HL-60 (cell line): ENCODE measurements around the gene ARID3C.
"Not testable (repeated sequence)": the region's sequence is repeated elsewhere in the genome, so short reads cannot be mapped to it uniquely, and the experiment has no call there.

Source experiments
- DNase-seq, 2 experiments: peaks; one replicate each; pipeline ENCODE4 v3.0.0-alpha.2; 2010 to 2020; ENCODE audit warnings: low read depth in 1 of 2, low spot score in 1 of 2
- H3K27ac ChIP-seq: fragments of 250-450 bp; sonication (Bioruptor Pico); replicated peaks from 2 replicates; pipeline ENCODE4 v1.5.1; 2020; ENCODE audit warnings: mild to moderate bottlenecking, moderate library complexity
- H3K27me3 ChIP-seq: fragments of 250-450 bp; sonication (Bioruptor Pico); 2 replicates; pipeline ENCODE4 v1.5.1; 2021; ENCODE audit warnings: mild to moderate bottlenecking, moderate library complexity; ENCODE audit not compliant: insufficient read depth, poor library complexity, severe bottlenecking
- H3K4me3 ChIP-seq: replicated peaks from 2 replicates; pipeline ENCODE4 v1.5.1; 2011; ENCODE audit warnings: mild to moderate bottlenecking, control low read depth, low read length; ENCODE audit not compliant: insufficient read depth
- GABPA ChIP-seq: IDR thresholded peaks from 2 replicates; pipeline ENCODE4 v1.6.1; 2012; ENCODE audit warnings: low read depth
- POLR2AphosphoS5 ChIP-seq: IDR thresholded peaks from 2 replicates; pipeline ENCODE4 v1.6.1; 2012; ENCODE audit warnings: low read depth
- SPI1 ChIP-seq: IDR thresholded peaks from 2 replicates; pipeline ENCODE4 v1.6.1; 2012; ENCODE audit warnings: low read depth, mild to moderate bottlenecking, borderline replicate concordance
- TF ChIP-seq, protein P1 (sequence below): IDR thresholded peaks from 2 replicates; pipeline ENCODE4 v1.6.1; 2012; ENCODE audit warnings: low read depth; ENCODE audit not compliant: insufficient replicate concordance
- TF ChIP-seq, protein P2 (sequence below): IDR thresholded peaks from one replicate; pipeline ENCODE4 v1.5.1; 2011; ENCODE audit warnings: low read length, control low read depth, inconsistent platforms; ENCODE audit not compliant: insufficient read depth

Gene ARID3C

GRCh38 chr9:34642679-34643078, 13.8 kb upstream of the ARID3C start:
- TF ChIP-seq GABPA, result no peak
- TF ChIP-seq, protein P1, sequence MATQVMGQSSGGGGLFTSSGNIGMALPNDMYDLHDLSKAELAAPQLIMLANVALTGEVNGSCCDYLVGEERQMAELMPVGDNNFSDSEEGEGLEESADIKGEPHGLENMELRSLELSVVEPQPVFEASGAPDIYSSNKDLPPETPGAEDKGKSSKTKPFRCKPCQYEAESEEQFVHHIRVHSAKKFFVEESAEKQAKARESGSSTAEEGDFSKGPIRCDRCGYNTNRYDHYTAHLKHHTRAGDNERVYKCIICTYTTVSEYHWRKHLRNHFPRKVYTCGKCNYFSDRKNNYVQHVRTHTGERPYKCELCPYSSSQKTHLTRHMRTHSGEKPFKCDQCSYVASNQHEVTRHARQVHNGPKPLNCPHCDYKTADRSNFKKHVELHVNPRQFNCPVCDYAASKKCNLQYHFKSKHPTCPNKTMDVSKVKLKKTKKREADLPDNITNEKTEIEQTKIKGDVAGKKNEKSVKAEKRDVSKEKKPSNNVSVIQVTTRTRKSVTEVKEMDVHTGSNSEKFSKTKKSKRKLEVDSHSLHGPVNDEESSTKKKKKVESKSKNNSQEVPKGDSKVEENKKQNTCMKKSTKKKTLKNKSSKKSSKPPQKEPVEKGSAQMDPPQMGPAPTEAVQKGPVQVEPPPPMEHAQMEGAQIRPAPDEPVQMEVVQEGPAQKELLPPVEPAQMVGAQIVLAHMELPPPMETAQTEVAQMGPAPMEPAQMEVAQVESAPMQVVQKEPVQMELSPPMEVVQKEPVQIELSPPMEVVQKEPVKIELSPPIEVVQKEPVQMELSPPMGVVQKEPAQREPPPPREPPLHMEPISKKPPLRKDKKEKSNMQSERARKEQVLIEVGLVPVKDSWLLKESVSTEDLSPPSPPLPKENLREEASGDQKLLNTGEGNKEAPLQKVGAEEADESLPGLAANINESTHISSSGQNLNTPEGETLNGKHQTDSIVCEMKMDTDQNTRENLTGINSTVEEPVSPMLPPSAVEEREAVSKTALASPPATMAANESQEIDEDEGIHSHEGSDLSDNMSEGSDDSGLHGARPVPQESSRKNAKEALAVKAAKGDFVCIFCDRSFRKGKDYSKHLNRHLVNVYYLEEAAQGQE, result no peak
- TF ChIP-seq POLR2AphosphoS5, result no peak
- no peak for TF ChIP-seq SPI1
- TF ChIP-seq, protein P2, sequence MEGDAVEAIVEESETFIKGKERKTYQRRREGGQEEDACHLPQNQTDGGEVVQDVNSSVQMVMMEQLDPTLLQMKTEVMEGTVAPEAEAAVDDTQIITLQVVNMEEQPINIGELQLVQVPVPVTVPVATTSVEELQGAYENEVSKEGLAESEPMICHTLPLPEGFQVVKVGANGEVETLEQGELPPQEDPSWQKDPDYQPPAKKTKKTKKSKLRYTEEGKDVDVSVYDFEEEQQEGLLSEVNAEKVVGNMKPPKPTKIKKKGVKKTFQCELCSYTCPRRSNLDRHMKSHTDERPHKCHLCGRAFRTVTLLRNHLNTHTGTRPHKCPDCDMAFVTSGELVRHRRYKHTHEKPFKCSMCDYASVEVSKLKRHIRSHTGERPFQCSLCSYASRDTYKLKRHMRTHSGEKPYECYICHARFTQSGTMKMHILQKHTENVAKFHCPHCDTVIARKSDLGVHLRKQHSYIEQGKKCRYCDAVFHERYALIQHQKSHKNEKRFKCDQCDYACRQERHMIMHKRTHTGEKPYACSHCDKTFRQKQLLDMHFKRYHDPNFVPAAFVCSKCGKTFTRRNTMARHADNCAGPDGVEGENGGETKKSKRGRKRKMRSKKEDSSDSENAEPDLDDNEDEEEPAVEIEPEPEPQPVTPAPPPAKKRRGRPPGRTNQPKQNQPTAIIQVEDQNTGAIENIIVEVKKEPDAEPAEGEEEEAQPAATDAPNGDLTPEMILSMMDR, result no peak
- no peaks in the 10 kb centered on the region for H3K27me3 ChIP-seq
- no peak overlapping the region for H3K27ac ChIP-seq
- DNase-seq, result no peak
- no peak overlapping the region for H3K4me3 ChIP-seq

- H3K27me3 ChIP-seq, H3K4me3 ChIP-seq, H3K27ac ChIP-seq, DNase-seq: not testable (repeated sequence)
Measured at GRCh38 chr9:34639322-34639721, 10.5 kb upstream of the ARID3C start.

GRCh38 chr9:34638138-34638445, 9.2 kb upstream of the ARID3C start:
- peak overlapping the region; percentile 56 for H3K4me3 ChIP-seq
- DNase-seq, result no peak
- H3K27me3 ChIP-seq, result no peaks in the 10 kb centered on the region
- no peak for TF ChIP-seq POLR2AphosphoS5
- no peak for TF ChIP-seq SPI1
- TF ChIP-seq, protein P1, result no peak
- no peak for TF ChIP-seq GABPA
- TF ChIP-seq, protein P2, result no peak
- H3K27ac ChIP-seq, result peak overlapping the region; percentile 89

GRCh38 chr9:34637356-34638137, 8.7 kb upstream of the ARID3C start, which contains the start of gene SIGMAR1:
Gene SIGMAR1, minus strand, starts transcription at chr9:34637787. Its CDS starts 90 bp downstream, at chr9:34637697.
- Histone ChIP-seq H3K27ac (peak within 1 kb of the TSS; percentile 89), H3K4me3 (peak within 1 kb of the TSS; percentile 56), H3K27me3 (no peaks in the 10 kb centered on the region)
- TF ChIP-seq, protein P2, result no peak
- TF ChIP-seq, protein P1, result peak; percentile 62
- TF ChIP-seq GABPA (no peak; the same call in 1 of the 2 replicates), POLR2AphosphoS5 (peak; percentile 67)
- DNase-seq, result peak; percentile 88 to 93
